ENCODE measurements around the gene KAT8.

DNA sequence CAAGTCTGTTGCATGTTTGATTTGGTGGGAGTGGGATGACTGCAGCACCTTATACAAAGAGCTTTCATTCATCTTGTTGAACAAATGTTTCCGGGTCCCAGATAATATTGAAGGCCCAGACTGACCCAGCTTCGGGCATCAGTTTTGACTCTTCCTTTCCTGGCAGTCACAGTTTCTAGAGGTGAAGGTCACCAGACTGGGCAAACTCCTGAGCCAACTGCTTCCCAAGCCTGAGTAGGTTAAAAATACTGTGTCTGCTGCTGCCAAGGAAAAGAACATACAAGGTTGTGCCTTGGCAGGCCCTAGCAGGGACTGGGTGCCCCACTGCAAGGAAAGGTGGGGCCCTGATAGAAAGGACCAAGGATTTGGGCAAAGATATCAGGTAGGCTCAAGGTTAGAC, 4.8 kb upstream of the KAT8 start:
- TF ChIP-seq, protein P1, sequence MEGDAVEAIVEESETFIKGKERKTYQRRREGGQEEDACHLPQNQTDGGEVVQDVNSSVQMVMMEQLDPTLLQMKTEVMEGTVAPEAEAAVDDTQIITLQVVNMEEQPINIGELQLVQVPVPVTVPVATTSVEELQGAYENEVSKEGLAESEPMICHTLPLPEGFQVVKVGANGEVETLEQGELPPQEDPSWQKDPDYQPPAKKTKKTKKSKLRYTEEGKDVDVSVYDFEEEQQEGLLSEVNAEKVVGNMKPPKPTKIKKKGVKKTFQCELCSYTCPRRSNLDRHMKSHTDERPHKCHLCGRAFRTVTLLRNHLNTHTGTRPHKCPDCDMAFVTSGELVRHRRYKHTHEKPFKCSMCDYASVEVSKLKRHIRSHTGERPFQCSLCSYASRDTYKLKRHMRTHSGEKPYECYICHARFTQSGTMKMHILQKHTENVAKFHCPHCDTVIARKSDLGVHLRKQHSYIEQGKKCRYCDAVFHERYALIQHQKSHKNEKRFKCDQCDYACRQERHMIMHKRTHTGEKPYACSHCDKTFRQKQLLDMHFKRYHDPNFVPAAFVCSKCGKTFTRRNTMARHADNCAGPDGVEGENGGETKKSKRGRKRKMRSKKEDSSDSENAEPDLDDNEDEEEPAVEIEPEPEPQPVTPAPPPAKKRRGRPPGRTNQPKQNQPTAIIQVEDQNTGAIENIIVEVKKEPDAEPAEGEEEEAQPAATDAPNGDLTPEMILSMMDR (IDR thresholded peaks at IDR 0.05): no peak
- no peak for TF ChIP-seq POLR2A (IDR thresholded peaks at IDR 0.05; ENCODE audit: low read depth)
